Liver (tissue), 9 donors: ENCODE data around the gene EPHB2. TPM values are rescaled to one million over a fixed set of nuclear protein-coding genes. Genes with fewer than 3 reads are reported as not detected.

Experiments
- DNase-seq: peaks from one replicate; pipeline ENCODE4 v3.0.0-alpha.2; 2017; ENCODE audit warnings: low spot score
- H3K27ac ChIP-seq, 2 donors: one replicate each; pipeline ENCODE4 v1.7.0; 2013; ENCODE audit warnings: inconsistent platforms in 2 of 2, low read length in 2 of 2, control low read depth in 1 of 2, low read depth in 1 of 2, mild to moderate bottlenecking in 1 of 2
- H3K27me3 ChIP-seq, 4 donors: one replicate each; pipeline versions ENCODE4 v1.6.1 to v1.7.0; 2013; ENCODE audit warnings: low read length in 3 of 4, inconsistent platforms in 1 of 4, mild to moderate bottlenecking in 1 of 4, moderate library complexity in 1 of 4; ENCODE audit not compliant: control insufficient read depth in 4 of 4, insufficient read depth in 4 of 4
- H3K36me3 ChIP-seq, 4 donors: one replicate each; pipeline versions ENCODE4 v1.6.1 to v1.7.0; 2013; ENCODE audit warnings: low read length in 3 of 4, mild to moderate bottlenecking in 3 of 4, low read depth in 1 of 4, moderate library complexity in 1 of 4; ENCODE audit not compliant: control insufficient read depth in 4 of 4, insufficient read depth in 3 of 4
- H3K4me1 ChIP-seq, 4 donors: one replicate each; pipeline versions ENCODE4 v1.6.1 to v1.7.0; 2013; ENCODE audit warnings: low read length in 3 of 4, mild to moderate bottlenecking in 3 of 4, moderate library complexity in 1 of 4; ENCODE audit not compliant: control insufficient read depth in 4 of 4, insufficient read depth in 4 of 4
- H3K4me3 ChIP-seq, 3 donors: one replicate each; pipeline versions ENCODE4 v1.6.1 to v1.7.0; 2013; ENCODE audit warnings: low read length in 3 of 3, control low read depth in 1 of 3, low read depth in 1 of 3, mild to moderate bottlenecking in 1 of 3
- H3K9ac ChIP-seq, 2 donors: one replicate each; pipeline ENCODE4 v1.7.0; 2013; ENCODE audit warnings: low read length in 2 of 2, mild to moderate bottlenecking in 2 of 2, moderate library complexity in 2 of 2, control low read depth in 1 of 2, low read depth in 1 of 2
- H3K9me3 ChIP-seq, 4 donors: one replicate each; pipeline versions ENCODE4 v1.6.1 to v1.7.0; 2013; ENCODE audit warnings: low read length in 3 of 4; ENCODE audit not compliant: control insufficient read depth in 4 of 4
- EGR1 ChIP-seq, 2 donors: IDR thresholded peaks; 2 replicates each; pipeline ENCODE4 v1.6.1; 2016 to 2018; ENCODE audit warnings: antibody characterized with exemption in 2 of 2, low read depth in 2 of 2
- FOXA2 ChIP-seq: IDR thresholded peaks from 2 replicates; pipeline ENCODE4 v1.6.1; 2016; ENCODE audit warnings: antibody characterized with exemption
- GABPA ChIP-seq, 2 donors: IDR thresholded peaks in 1 of 2; conservative IDR thresholded peaks in 1 of 2; 2 replicates each; pipeline ENCODE4 v1.6.1; 2016; ENCODE audit warnings: antibody characterized with exemption in 2 of 2, mild to moderate bottlenecking in 1 of 2, moderate library complexity in 1 of 2
- HNF4A ChIP-seq, 2 donors: conservative IDR thresholded peaks; 2 replicates each; pipeline ENCODE4 v1.6.1; 2016; ENCODE audit warnings: antibody characterized with exemption in 2 of 2, mild to moderate bottlenecking in 2 of 2
- HNF4G ChIP-seq: IDR thresholded peaks from 2 replicates; pipeline ENCODE4 v1.6.1; 2016; ENCODE audit warnings: antibody characterized with exemption
- JUND ChIP-seq, 2 donors: IDR thresholded peaks; 2 replicates each; pipeline ENCODE4 v1.6.1; 2016; ENCODE audit warnings: antibody characterized with exemption in 2 of 2
- NR2F2 ChIP-seq: IDR thresholded peaks from 2 replicates; pipeline ENCODE4 v1.6.1; 2016; ENCODE audit warnings: antibody characterized with exemption
- RAD21 ChIP-seq, 2 donors: IDR thresholded peaks; 2 replicates each; pipeline ENCODE4 v1.6.1; 2016; ENCODE audit warnings: antibody characterized with exemption in 2 of 2, mild to moderate bottlenecking in 2 of 2
- RXRA ChIP-seq, 2 donors: IDR thresholded peaks; 2 replicates each; pipeline ENCODE4 v1.6.1; 2017 to 2018; ENCODE audit warnings: antibody characterized with exemption in 2 of 2, mild to moderate bottlenecking in 1 of 2
- TAF1 ChIP-seq: conservative IDR thresholded peaks from 2 replicates; pipeline ENCODE4 v1.6.1; 2016; ENCODE audit warnings: antibody characterized with exemption, mild to moderate bottlenecking
- YY1 ChIP-seq: IDR thresholded peaks from 2 replicates; pipeline ENCODE4 v1.6.1; 2016; ENCODE audit warnings: antibody characterized with exemption, mild to moderate bottlenecking
- WGBS: extraction: QIAGEN DNeasy Blood & Tissue Kit; methylation state at CpG from one replicate; pipeline ENCODE4 v1.1.7; 2013; 5-methylcytosine and 5-hydroxymethylcytosine counted together
- polyA plus RNA-seq, 2 donors: library from polyadenylated mRNA; stranded (reverse) in 1 of 2; unstranded in 1 of 2; fragments of 200-250 nt in 1 of 2; fragments of >200 nt in 1 of 2; fragmentation: Nextera tagmentation in 1 of 2; extraction: Ambion mirVana in 1 of 2; gene quantifications; one replicate each; pipeline versions ENCODE4 v1.2.1 to v1.2.3, GENCODE V29; 2013 to 2015
- total RNA-seq, 2 donors: library from RNA; depleted of rRNA; stranded (reverse); fragments of >200 nt; gene quantifications; one replicate each; pipeline ENCODE4 v1.2.3, GENCODE V29; 2014
- TF ChIP-seq, protein P1 (sequence below): IDR thresholded peaks from 2 replicates; pipeline ENCODE4 v1.6.1; 2016; ENCODE audit warnings: antibody characterized with exemption
- TF ChIP-seq, protein P2 (sequence below): IDR thresholded peaks from 2 replicates; pipeline ENCODE4 v1.6.1; 2016; ENCODE audit warnings: antibody characterized with exemption
- TF ChIP-seq, protein P3 (sequence below): fragments of 150-350 bp; IDR thresholded peaks from 2 replicates; pipeline ENCODE4 v1.5.1; 2017; ENCODE audit warnings: improper control_type of control experiment, low read depth, low read length; ENCODE audit not compliant: missing input control
- TF ChIP-seq, protein P4 (sequence below): IDR thresholded peaks from 2 replicates; pipeline ENCODE4 v1.6.1; 2016; ENCODE audit warnings: antibody characterized with exemption
- TF ChIP-seq, protein P5 (sequence below): IDR thresholded peaks from 2 replicates; pipeline ENCODE4 v1.6.1; 2016; ENCODE audit warnings: antibody characterized with exemption, mild to moderate bottlenecking
- donor health status: healthy.
- donor health status: healthy.
- donor health status: healthy.
- donor health status: healthy.
- donor health status: healthy.

Gene EPHB2
- total and polyA plus RNA-seq, 4 donors = 0.07 to 1.0 (median 0.38) TPM

DNA sequence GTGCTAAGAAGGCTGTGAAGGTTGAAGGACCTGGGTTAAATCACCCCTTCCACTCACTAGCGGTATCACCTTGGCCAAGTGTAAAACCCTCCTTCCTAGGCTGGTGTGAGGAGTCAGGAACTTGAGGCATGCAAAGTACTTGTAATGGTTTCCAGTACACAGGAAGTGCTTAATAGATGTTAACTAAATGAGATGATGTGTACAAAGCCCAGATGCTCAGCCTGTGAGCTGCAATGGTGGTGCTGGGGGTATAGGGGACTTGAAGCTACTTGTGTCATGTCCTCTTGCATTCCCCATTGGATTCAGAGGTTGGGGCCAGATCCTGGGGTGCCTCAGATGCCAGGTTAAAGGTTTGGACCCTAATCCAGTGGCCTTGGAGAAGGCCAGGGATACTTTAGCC is 75.5 kb downstream of the EPHB2 start:
- Histone ChIP-seq H3K9ac (no peak overlapping the region), H3K9me3 (no peaks in the 10 kb centered on the region), H3K4me3 (no peak overlapping the region), H3K27me3 (no peaks in the 10 kb centered on the region), H3K27ac (no peak overlapping the region), H3K36me3 (no peaks in the 10 kb centered on the region), H3K4me1 (no peaks in the 10 kb centered on the region)
- TF ChIP-seq, protein P1, sequence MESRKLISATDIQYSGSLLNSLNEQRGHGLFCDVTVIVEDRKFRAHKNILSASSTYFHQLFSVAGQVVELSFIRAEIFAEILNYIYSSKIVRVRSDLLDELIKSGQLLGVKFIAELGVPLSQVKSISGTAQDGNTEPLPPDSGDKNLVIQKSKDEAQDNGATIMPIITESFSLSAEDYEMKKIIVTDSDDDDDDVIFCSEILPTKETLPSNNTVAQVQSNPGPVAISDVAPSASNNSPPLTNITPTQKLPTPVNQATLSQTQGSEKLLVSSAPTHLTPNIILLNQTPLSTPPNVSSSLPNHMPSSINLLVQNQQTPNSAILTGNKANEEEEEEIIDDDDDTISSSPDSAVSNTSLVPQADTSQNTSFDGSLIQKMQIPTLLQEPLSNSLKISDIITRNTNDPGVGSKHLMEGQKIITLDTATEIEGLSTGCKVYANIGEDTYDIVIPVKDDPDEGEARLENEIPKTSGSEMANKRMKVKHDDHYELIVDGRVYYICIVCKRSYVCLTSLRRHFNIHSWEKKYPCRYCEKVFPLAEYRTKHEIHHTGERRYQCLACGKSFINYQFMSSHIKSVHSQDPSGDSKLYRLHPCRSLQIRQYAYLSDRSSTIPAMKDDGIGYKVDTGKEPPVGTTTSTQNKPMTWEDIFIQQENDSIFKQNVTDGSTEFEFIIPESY = no peak
- TF ChIP-seq RXRA (IDR thresholded peaks at IDR 0.05) (no peak), FOXA2 (no peak)
- TF ChIP-seq, protein P2, sequence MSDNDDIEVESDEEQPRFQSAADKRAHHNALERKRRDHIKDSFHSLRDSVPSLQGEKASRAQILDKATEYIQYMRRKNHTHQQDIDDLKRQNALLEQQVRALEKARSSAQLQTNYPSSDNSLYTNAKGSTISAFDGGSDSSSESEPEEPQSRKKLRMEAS = no peak
- TF ChIP-seq, protein P3, sequence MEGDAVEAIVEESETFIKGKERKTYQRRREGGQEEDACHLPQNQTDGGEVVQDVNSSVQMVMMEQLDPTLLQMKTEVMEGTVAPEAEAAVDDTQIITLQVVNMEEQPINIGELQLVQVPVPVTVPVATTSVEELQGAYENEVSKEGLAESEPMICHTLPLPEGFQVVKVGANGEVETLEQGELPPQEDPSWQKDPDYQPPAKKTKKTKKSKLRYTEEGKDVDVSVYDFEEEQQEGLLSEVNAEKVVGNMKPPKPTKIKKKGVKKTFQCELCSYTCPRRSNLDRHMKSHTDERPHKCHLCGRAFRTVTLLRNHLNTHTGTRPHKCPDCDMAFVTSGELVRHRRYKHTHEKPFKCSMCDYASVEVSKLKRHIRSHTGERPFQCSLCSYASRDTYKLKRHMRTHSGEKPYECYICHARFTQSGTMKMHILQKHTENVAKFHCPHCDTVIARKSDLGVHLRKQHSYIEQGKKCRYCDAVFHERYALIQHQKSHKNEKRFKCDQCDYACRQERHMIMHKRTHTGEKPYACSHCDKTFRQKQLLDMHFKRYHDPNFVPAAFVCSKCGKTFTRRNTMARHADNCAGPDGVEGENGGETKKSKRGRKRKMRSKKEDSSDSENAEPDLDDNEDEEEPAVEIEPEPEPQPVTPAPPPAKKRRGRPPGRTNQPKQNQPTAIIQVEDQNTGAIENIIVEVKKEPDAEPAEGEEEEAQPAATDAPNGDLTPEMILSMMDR = no peak
- DNase-seq = no peak
- 97% methylated on average over 1 of the region's 1 CpG for WGBS

DNA sequence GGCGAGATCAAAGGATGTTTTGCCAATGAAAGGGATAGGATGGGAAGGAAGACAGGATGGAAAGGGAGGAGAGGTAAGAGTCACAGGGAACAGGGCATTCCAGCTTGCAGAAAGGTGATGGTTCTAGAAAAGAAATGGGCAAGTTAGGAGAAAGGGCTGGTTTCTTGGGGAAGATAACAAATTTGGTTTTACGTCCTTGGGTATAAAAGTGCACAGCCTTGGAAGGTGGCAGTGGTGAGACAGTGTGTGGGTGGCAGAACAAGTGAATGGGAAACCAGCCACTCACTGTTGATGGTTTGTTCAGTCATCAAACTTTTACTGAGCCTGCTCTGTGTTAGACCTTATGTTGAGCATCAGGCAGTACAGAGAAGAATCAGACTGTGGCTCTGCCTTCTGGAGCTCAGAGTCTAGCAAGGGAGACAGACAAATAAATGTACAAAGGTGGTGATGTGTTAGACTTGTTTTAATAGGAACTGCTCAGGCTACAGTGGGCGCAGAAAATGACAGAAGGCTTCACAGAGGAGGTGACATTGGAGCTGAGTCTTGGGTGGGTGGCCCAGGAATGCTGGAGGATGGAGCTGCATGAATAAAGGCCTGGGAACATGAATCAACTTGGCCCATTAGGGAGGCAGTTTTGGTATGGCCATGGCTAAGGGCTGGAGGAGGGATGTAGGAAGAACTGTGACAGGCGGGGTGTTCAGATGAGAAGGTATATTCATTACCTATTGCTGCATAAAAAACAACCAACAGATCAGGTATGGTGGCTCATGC is 76.3 kb downstream of the EPHB2 start:
- Histone ChIP-seq H3K4me1 (no peaks in the 10 kb centered on the region), H3K36me3 (no peaks in the 10 kb centered on the region), H3K9ac (no peak overlapping the region), H3K4me3 (no peak overlapping the region), H3K27me3 (no peaks in the 10 kb centered on the region), H3K27ac (no peak overlapping the region), H3K9me3 (no peaks in the 10 kb centered on the region)
- DNase-seq = no peak
- TF ChIP-seq, protein P4, sequence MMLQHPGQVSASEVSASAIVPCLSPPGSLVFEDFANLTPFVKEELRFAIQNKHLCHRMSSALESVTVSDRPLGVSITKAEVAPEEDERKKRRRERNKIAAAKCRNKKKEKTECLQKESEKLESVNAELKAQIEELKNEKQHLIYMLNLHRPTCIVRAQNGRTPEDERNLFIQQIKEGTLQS = no peak
- no peak for TF ChIP-seq HNF4G
- TF ChIP-seq, protein P3 = no peak
- no peak for TF ChIP-seq NR2F2
- TF ChIP-seq RXRA (IDR thresholded peaks at IDR 0.05) = no peak
- TF ChIP-seq RAD21 (IDR thresholded peaks at IDR 0.05) = no peak
- TF ChIP-seq JUND (IDR thresholded peaks at IDR 0.05) = no peak
- TF ChIP-seq, protein P5, sequence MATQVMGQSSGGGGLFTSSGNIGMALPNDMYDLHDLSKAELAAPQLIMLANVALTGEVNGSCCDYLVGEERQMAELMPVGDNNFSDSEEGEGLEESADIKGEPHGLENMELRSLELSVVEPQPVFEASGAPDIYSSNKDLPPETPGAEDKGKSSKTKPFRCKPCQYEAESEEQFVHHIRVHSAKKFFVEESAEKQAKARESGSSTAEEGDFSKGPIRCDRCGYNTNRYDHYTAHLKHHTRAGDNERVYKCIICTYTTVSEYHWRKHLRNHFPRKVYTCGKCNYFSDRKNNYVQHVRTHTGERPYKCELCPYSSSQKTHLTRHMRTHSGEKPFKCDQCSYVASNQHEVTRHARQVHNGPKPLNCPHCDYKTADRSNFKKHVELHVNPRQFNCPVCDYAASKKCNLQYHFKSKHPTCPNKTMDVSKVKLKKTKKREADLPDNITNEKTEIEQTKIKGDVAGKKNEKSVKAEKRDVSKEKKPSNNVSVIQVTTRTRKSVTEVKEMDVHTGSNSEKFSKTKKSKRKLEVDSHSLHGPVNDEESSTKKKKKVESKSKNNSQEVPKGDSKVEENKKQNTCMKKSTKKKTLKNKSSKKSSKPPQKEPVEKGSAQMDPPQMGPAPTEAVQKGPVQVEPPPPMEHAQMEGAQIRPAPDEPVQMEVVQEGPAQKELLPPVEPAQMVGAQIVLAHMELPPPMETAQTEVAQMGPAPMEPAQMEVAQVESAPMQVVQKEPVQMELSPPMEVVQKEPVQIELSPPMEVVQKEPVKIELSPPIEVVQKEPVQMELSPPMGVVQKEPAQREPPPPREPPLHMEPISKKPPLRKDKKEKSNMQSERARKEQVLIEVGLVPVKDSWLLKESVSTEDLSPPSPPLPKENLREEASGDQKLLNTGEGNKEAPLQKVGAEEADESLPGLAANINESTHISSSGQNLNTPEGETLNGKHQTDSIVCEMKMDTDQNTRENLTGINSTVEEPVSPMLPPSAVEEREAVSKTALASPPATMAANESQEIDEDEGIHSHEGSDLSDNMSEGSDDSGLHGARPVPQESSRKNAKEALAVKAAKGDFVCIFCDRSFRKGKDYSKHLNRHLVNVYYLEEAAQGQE = no peak
- TF ChIP-seq HNF4A (conservative IDR thresholded peaks at IDR 0.05) = no peak
- TF ChIP-seq, protein P1 = no peak
- TF ChIP-seq GABPA (IDR thresholded peaks at IDR 0.05 in 1 of 2, conservative IDR thresholded peaks at IDR 0.05 in 1 of 2) = no peak
- no peak for TF ChIP-seq TAF1
- TF ChIP-seq, protein P2 = no peak
- no peak for TF ChIP-seq EGR1 (IDR thresholded peaks at IDR 0.05; ENCODE audit: low read depth in 2 of 2)
- TF ChIP-seq YY1 = no peak
- WGBS = 90% methylated on average over 4 of the region's 4 CpGs
